NCI-H526 (cell line): Measurements from ENCODE around the gene TNS3.

ENCODE experiments used
- DNase-seq, 2 experiments: peaks; one replicate each; lab custom pipeline; 2025; lab: John Stamatoyannopoulos, UW

TNS3 gene

DNA sequence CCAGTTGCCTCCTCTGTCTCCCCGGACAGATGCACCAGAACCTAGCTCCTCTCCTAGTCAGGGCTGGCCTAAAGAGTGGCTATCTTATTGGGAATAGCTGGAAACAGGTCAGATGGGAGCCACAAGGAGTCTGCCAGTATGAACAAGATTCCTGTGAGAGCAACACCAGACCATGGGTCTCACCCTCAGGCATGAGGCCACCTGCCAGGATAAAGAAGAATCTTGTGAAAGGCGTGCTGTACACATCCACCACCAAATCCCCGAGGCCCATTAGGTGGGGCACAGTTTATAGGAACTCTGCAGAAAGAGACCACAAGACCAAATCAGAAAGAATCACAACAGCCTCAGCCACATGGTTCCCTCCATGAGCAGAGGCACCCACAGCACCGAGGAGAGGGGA is 325.9 kb downstream of the TNS3 start:
- DNase-seq, result no peak

DNA sequence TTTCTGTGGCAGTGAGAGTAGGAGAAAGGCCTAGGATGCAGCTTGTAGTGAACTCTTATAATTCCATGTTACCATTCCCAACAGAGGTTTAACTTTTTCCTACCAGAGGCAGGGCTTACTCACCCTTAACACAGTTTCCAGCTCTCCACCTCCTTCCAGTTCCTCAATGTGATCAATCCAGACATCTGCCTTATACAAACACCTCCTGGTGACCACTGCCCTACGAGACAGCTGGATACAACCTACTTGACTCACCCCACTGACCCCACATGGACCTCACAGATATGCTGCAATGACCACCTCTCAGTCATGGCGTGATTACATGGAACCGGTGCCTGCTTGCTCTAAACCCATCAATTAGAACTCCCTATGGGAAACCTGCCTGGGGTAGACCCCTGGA is 326.5 kb downstream of the TNS3 start:
- no peak for DNase-seq

DNA sequence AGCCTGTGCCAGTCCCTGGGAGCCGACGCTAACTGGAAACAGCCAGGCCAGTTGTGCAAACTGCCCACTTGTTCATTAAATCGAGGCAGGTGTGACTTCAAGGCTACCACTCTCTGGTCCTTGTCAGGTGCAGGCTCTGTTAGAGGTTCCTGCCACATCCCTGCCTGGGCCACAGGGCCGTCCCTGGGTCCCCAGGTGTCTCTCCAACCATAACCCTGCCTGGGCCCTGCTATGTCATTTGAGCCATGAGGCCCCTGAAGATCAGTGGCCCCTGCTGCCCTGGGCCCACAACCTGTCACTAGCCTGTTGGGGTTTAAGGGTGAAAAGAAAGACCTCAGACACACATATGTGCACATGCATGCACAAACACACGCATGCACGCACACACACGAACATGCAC is 326.9 kb downstream of the TNS3 start:
- no peak for DNase-seq

DNA sequence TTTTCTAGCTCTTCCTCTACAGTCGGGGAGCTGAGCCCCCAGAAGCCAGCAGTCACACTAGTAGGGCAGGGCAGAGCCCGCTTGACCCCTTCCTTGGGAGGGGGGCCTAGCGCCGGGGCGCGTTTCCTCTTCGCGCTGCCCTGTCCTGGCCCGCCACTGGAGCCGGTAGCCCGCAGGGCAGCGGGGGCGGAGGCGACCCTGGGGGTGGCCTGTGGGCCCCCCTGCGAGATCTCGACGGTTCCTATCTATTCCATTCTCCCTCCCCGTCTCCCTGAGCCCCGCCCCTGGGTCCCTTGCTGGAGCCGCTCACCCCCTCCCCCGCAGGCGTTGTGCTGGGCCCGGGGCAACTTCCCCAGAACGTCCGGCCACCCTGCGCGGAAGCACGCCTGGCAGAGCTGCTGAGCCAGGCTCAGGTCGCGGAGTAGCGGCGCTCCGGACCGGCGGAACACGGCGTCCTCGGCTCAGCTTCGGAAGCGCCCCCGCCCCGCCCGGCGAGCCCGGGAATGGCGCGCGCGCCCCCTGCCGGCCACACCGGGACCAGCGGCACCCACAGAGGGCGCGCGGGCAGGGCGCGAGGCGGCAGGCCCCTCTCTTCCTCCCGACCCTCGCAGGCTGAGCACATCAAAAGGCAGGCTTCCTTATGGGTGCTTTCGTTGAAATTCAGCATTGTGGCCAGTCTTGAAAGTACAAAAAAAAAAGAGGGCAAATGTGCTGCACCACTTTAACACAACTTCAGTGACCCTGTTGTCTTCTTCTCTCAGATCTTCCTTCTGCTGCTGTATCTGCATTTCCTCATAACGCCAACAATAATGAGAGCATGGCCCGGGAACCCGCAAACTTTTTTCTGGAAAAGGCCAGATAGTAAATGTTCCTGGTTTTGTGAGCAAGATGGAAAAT is 327.6 kb downstream of the TNS3 start:
- DNase-seq, result peak in 1 of 2 experiments; percentile 71

DNA sequence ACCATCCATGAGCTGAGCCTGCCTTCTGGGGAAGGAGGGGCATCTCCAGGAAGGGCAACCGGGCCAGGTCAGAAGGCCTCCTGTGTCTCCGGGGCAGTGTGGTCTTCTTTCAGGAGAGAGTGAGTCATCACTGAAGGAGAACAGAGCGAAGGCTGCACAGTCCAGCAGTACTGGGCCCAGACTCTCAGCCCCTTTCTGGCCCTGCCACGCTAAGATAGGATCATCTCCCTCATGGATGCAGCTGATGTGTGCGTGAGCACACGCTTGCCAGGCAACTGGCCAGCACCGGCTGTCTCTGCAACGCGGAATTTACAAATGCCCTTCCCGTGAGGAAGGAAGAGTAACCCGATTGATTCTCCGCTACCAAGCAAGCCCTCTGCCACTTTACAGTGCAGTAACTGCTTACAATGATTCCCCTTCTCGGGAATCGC is 328.2 kb downstream of the TNS3 start:
- DNase-seq, result peak in 1 of 2 experiments; percentile 29

DNA sequence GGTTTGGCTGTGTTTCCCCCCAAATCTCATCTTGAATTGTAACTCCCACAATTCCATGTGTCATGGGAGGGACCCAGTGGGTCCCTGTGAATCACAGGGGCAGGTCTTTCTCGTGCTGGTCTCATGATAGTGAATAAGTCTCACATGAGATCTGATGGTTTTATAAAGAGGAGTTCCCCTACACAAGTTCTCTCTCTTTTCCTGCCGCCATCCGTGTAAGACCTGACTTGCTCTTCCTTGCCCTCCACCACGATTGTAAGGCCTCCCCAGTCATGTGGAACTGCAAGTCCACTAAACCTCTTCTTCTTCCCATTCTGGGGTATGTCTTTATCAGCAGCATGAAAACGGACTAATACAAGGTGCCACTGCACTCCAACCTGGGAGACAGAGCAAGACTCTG is 329.2 kb downstream of the TNS3 start:
- no peak for DNase-seq

DNA sequence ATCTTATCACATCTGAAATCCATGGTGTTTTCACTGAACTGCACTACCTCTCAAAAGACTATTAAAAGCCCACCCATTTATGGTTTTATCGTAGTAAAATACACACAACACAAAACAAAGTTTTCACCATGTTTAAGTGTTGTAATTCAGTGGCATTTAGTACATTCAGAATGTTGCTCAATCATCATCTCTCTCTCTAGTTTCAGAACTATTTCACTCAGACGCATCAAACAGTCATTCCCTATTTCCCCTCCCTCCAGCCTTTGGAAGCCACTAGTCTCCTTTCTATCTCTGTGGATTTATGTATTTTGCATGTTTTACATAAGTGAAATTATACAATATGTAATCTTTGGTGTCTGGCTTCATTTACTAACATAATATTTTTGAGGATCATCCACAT is 332.6 kb downstream of the TNS3 start:
- DNase-seq, result no peak

DNA sequence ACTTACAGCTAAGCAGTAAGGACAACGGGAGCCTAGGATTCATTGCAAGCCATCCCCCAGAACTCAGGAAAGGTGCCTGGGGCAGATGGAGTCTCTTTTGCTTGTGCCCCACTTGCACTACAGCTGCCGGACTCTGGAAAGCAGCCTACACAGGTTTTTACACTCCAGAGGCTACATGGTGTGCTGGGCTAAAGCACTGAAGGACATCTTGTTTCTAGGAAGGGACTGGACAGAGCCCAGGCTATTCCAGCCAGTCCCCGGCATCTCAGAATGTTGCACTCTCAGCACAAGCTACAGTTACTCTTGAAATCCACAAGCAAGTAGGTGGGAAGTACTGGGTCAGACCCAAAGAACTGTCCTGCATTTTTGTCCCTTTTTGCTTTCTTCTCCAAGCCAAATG is 333.1 kb downstream of the TNS3 start:
- no peak for DNase-seq

DNA sequence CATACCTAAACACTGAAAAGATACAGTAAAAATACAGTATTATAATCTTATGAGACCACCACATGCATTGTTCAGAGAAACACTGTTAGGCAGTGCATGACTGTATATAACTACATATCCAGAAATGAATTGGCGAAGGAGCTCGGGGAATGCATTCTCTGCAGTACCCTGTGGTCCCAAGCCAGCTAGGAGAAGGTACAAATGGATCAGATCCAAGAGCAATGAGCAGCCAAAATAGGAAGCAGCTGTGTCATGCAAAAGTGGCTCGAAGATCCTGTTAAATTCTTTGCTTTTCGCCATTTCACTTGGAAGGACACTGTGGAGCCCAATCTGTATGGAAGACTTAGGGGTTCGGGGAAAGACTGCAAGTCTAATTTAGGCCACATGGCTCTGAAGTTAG is 334.8 kb downstream of the TNS3 start:
- no peak for DNase-seq

DNA sequence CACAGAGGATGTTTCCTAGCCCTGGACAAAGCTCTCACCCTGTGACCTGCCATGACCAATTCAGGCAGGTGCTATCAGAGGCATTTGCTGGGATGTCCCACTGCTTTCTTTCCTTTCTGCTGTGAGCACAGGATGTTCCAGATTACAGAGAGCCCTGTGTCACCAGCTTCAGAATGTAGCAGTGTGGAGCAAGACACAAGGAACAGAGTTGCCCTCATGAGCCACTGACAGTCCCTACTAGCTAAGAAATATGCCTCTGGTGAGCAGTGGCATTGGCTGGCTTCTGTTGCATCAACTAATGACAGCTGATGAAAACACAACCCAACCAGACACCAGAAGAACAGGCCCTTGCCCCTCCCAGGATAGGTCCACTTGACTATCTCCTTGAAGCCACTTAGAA is 337.2 kb downstream of the TNS3 start:
- DNase-seq, result no peak

DNA sequence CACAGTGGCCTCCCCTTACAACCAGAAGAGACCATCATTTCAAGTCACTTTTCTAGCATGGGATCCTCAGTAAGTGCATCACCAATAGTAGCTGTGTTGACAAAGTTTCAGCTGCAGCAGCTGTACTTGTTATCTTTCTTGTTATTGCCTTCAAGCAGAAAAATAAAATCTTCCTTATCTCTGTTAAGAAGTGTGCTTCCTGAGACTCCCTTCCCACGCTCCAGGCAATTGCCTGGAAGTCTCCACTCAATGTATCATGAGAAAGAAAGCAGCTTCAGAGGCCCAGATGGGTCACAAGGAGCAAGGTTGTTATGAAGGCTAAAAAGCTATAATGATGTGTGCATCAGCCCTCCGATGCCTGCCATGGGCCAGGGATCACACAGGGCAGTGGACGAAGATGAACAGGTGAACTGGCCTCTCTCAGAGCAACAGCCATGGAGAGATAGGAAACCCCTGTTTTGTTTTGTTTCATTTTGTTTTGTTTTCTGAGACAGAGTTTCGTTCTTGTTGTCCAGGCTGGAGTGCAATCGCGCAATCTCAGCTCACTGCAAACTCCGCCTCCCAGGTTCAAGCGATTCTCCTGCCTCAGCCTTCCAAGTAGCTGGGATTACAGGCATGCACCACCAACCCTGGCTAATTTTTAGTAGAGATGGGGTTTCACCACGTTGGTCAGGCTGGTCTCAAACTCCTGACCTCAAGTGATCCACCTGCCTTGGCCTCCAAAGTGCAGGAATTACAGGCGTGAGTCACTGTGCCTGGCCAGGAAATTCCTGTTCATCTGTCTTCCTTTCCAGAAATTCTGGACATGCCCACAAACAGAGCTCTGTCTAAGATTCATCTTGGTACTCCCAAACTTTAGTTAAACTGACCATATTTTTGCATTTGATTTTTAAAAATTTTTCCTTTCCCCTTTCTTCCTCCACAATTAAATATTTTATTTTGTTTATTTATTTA is 340.5 kb downstream of the TNS3 start:
- no peak for DNase-seq

DNA sequence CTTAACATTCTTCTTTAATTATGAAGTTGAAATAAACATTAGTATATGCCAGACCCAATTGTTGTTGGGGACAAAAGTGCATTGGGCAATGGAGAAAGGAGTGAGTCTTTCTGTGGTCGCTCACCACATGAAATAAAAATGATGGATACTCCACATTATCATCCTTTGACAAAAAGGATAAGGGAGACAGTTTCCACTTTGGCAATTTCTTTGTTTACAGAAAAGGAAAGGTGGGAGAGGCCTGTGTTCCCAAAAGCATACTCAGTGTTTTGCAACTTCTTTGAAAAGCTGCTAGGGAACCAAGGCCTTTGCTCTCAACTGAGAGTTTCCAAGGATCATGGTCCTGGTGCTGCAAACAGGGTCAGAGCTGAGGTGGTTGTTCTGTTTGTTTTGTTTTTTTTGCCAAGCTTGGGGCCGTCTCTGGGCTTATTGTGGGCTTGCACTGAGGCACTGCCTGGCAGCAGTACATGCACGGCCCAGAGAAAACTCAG is 341.9 kb downstream of the TNS3 start:
- no peak for DNase-seq

DNA sequence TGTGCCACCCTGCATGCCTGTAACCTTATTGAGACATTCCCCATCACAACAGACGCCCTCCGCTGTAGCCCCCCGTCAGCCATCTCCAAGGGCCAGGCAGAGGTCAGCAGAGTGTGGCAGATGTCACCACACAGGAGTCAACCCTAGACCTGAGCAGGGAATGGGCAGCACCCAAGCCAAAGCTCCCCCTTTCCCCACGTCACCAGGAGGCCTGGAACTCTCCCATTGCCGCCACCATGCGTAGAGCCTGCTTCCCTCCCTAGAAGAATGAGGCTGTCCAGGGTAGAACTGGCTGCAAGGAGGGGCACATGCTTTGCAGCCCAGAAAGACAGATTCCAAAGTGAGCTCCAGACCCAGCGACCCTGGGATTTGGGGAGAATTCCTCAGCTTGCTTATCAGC is 342.9 kb downstream of the TNS3 start:
- no peak for DNase-seq

DNA sequence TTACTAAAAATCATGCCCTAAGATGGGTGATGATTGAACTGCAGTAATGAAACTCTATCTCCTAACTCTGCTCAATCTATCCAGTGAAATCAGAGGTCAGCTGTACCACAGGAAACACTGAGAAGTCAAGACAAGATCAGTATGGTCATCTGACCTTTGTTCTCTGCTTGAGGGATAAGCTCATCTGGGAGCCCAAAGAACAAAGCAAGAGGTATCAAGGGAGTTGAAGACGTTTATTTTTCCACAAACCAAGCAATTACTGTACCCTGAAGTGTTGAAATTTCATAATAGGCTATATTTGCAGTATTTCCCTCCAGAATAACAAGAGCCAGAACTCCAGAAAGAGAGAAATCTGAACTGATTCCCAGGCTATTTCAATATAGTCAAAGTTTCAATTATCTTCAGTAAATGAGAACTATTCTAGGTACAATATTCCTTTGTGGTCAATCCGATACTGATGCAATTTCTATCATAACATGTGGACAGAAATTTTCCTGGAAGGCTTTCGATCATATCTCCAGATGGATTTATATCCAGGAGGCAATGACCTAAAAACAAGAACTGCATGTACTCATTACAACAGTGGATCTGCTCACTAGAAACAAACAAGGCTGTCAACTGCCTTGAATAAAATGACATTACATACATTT is 345.3 kb downstream of the TNS3 start:
- DNase-seq, result no peak

DNA sequence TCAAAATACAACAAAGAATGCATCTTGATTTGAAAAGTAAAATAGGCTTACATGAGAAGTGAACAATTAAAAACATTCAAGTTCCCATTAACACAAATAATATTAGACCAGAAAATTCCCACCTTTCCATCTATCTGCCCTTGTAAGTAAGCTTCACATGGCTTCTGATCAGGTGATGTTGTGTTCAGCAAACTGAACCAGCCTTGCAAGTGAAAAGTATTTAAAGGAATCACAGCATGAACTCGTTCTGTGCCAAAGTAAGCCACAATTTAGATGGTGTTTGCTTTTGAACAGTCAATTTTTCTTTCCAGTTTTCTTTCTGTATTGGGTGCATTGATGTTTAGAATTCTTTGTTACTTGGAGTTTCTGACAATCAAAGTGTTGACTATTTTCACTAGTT is 347.9 kb downstream of the TNS3 start:
- no peak for DNase-seq

DNA sequence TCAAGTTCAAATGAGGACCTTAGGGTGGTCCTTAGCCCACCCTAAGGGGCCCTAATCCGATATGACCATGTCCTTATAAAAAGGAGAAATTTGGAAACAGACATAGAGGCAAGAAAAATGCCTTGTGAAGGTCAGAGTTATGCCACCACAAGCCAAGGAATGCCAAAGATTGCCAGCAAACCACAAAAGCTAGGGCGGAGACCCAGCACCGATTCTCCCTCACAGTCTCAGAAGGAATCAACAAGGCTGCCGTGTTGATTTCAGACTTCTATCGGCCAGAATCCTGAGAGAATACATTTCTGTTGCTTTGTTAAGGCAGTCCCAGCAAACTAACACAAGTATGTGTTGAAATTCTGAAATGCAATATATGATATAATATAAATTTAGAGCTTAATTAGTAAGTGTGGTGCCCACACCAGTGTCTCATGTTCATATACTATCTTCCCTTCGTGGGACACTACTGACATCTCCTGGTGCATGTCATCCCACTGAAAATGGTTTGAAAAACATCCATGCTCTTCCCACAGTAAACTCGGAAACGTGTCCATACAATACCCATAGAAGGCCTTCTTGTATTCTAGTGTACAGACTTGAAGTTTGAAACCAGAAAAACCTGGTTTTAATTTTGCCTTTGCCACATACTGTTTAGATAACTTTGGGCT is 349.0 kb downstream of the TNS3 start:
- DNase-seq, result no peak

DNA sequence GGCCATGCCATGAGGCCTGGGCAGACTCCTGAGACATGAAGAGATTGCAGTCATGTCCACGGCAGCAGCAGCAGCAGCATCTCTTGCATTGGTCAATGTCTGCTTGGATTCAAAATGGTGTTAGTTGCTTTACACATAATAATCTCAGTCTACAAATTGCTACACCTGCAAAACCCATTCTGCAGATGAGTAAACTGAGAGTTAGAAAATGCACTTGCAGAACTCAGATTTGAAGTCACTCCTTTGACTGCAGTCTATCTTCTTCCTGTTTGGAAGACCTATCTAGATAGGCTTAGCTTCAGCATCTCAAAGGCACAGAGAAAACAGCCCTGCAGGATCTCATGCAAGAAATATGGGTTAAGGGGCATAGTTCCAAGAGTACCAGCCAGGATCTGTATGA is 350.3 kb downstream of the TNS3 start:
- no peak for DNase-seq

DNA sequence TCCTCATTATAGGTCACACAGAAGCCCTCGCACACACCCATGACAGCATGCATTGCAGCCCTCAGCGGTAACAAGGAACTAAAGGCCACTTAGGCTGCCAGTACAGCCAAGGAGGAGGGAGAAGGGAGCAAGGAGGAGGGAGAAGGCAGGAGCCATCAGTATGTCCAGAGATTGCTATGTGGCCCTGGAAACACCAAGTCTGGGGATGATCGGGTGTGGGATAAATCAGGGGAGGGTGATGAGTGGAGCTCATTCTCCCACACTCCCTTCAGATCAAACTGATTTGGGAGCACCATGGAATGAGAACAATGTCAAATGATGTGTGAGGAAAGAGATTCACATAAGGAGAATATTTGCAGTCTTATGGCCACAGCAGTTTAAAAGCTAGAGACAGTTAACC is 350.9 kb downstream of the TNS3 start:
- DNase-seq, result no peak

DNA sequence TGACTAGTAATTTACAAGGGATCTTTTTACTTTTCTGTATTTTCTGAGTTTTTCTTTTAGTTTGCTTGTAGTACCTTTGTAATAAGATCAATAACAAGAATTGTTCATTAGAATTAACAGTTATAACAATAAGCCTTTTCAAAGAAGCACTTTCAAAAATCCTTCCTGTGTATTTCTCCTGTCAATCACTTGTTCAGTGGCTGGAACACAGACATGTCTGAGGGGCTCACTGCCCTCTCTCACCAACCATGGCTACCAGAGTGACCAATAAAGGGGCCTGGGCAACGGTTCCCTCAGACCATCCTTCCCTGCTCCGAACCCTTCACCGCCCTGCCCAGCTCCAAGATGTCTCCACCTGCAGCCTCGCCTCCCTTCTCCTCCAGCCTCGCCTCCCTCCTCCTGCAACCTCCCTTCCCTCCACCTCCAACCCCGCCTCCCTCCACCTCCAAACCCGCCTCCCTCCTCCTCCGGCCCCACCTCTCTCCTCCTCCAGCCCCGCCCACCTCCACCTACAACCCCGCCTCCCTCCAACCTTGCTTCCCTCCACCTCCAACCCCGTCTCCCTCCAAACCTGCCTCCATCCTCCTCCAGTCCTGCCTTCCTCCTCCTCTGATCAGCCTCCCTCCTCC is 353.4 kb downstream of the TNS3 start:
- no peak for DNase-seq

DNA sequence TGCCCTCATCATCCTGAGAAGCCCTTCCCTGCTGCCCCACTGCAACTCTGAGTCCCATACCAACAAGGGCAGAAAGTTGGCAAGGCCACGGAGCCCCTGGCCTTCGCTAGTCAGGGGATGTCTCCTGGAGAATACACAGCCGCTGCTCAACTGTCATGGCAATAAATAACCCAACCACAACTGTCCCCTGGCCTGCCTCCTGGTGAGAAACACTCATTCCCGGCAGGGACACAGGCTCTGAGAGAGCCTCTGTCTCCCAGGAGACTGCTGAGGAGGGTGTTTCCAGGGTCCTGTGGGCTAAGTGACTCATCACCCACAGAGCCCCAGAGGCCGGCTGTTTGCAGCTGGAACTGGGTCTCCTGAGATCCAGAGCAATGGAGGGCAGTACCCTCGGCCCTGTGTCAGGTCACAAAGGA is 354.1 kb downstream of the TNS3 start:
- no peak for DNase-seq

DNA sequence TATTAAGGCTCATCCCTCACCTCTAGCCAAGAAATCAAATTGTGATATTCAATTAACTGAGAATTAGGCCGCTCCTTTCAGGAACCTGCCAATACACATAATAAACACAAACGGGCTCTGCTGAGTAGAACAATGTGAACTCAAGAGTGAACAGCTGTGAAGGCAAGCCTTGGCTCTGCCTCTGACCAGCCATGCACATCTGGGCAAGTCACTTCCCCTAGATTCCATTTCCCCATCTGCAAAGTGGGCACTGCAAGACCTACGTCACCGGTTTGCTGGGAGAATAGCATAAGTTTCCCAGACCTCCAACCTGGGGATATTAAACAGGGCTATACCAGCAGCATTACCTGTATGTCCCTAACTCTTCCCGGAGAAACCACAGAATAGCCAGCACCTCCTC is 355.2 kb downstream of the TNS3 start:
- no peak for DNase-seq
